ENCODE measurements around the gene RGS1. TPM values are rescaled to one million over a fixed set of nuclear protein-coding genes. Genes with fewer than 3 reads are reported as not detected.

The RGS1 gene
- total and polyA plus RNA-seq, 2 of the 8 experiments (the other 6 are each of a cell fraction or from before 2014, with no cell fraction given), result not detected

DNA sequence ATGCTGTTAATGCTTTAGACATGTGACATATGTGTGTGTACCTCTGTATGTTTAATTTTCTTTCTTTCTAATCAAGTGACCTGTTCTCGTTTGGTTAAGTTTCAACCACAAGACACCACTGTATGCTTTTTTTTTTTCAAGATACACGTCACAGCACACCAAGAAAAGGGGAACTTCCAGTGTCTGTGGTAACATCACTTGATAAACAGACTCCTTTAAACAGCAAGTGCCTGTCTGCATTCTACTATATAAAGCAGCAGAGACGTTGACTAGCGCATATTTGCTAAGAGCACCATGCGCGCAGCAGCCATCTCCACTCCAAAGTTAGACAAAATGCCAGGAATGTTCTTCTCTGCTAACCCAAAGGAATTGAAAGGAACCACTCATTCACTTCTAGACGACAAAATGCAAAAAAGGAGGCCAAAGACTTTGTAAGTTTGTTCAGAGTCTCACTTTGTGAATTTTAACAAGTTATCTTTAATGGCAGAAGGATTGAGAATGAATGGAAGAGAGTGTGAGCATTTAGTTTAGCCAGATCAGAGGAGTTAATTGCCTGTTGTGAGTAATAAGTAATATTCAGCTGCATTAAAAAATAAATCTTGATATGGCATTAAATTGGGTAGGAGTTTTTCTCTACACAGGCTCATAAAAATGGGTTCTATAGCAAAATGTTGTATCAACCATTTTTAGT is at the start of gene RGS1 (continued):
- TF ChIP-seq EP300 (IDR thresholded peaks at IDR 0.05; ENCODE audit: borderline replicate concordance in 1 of 2, low read depth in 2 of 2, low read length in 2 of 2), result no peak
